Ovary (tissue), 3 donors: ENCODE data around the gene PAX2.

Experiments
- EP300 ChIP-seq: sonication (generic); formaldehyde crosslinking; IDR thresholded peaks from one replicate; pipeline ENCODE4 v1.6.1; 2017; ENCODE audit warnings: antibody characterized with exemption
- POLR2A ChIP-seq: fragments of 450-650 bp; IDR thresholded peaks from one replicate; pipeline ENCODE4 v1.6.1; 2017; ENCODE audit warnings: antibody characterized with exemption, mild to moderate bottlenecking, moderate library complexity
- TF ChIP-seq, protein P1 (sequence below), 3 donors: fragments of 450-650 bp in 2 of 3; fragments of 200-600 bp in 1 of 3; IDR thresholded peaks; one replicate each; pipeline versions ENCODE4 v1.5.1 to v1.8.0; 2016 to 2022; ENCODE audit warnings: antibody characterized with exemption in 3 of 3, mild to moderate bottlenecking in 1 of 3
- donor health status: DM: no; HTN: no; CAD: no.

DNA sequence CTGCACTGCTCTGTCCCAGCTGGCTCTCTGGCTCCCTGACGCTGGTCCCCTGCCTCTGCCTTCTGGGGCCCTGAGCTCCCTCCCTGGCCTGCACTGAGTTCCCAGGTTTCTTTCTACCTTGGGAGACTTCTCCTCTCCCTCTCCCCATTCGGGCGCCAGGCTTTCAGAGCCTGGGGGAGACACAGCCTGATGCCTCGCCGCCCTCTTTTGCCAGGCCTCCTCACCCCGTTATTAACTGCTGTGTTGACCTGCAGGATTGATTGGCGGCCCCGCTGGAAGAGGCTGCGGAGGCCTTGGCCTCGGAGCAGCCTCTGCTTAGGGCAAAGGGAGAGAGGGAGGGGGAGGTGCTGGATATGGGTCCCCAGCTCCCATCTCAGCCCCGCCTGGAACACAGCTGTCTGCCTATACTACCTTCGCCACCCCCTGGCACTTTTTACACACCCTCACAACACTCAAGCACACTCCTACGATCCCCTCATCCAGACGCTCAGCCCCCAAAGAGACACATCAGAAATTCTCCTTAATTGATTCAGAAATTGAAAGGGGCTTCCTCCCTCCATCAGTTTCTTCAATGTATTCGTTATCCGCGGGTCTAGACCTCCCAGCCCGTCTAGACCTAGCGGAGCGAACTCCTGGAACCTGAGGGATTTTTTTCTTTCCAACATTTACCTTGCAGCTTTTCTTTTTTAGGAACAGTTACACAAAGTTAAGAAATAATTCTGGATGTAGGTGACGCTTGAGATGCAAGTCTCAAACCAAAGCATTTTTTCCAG is 7.1 kb upstream of the PAX2 start:
- TF ChIP-seq, protein P1, sequence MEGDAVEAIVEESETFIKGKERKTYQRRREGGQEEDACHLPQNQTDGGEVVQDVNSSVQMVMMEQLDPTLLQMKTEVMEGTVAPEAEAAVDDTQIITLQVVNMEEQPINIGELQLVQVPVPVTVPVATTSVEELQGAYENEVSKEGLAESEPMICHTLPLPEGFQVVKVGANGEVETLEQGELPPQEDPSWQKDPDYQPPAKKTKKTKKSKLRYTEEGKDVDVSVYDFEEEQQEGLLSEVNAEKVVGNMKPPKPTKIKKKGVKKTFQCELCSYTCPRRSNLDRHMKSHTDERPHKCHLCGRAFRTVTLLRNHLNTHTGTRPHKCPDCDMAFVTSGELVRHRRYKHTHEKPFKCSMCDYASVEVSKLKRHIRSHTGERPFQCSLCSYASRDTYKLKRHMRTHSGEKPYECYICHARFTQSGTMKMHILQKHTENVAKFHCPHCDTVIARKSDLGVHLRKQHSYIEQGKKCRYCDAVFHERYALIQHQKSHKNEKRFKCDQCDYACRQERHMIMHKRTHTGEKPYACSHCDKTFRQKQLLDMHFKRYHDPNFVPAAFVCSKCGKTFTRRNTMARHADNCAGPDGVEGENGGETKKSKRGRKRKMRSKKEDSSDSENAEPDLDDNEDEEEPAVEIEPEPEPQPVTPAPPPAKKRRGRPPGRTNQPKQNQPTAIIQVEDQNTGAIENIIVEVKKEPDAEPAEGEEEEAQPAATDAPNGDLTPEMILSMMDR (IDR thresholded peaks at IDR 0.05), result no peak
- no peak for TF ChIP-seq POLR2A
- no peak for TF ChIP-seq EP300
